ENCODE data around the gene PPIL4. TPM values are rescaled to one million over a fixed set of nuclear protein-coding genes. Genes with fewer than 3 reads are reported as not detected.

PPIL4 gene
- total RNA-seq, 3 donors from 2014 or later (not counting 1 experiment from before 2014, with no cell fraction given): 24.4 to 32.8 (median 25.0) TPM

- Mint-ChIP-seq H3K27me3 (ENCODE audit: low read depth in 2 of 2) (no peaks in the 10 kb centered on the region), H3K4me3 (no peak overlapping the region), H3K4me1 (peaks cover 5 to 6% of the 10 kb centered on the region in 2 donors), H3K36me3 (peaks cover 13% of the 10 kb centered on the region), H3K9me3 (no peaks in the 10 kb centered on the region), H3K27ac (no peak overlapping the region)
- DNase-seq (no peak), ATAC-seq (no peak)
- Histone ChIP-seq H3K4me1 (ENCODE audit: control insufficient read depth, insufficient read depth, low read length) (no peaks in the 10 kb centered on the region), H3K36me3 (ENCODE audit: control insufficient read depth, insufficient read depth, low read length) (peaks cover 55% of the 10 kb centered on the region), H3K4me3 (ENCODE audit: low read length) (no peak overlapping the region), H3K27me3 (ENCODE audit: control insufficient read depth, insufficient read depth, low read length) (no peaks in the 10 kb centered on the region), H3K9me3 (ENCODE audit: control insufficient read depth, insufficient read depth, low read length) (no peaks in the 10 kb centered on the region), H3K27ac (ENCODE audit: low read length) (no peak overlapping the region)
- no peak for TF ChIP-seq CTCF (IDR thresholded peaks at IDR 0.05)
- WGBS (ENCODE audit: insufficient coverage): no CpG with 5 or more reads among the region's 1 CpG
- intact Hi-C loops (cut with micrococcal nuclease): no loop called here
These were observed 30.3 kb downstream of the PPIL4 start for GRCh38 chr6:149515494-149515893.

GRCh38 chr6:149513915-149514314 lies 31.9 kb downstream of the PPIL4 start:
- no peaks in the 10 kb centered on the region for H3K27me3 ChIP-seq (ENCODE audit: control insufficient read depth, insufficient read depth, low read length)
- ATAC-seq (no peak), DNase-seq (no peak)
- Mint-ChIP-seq H3K9me3 (no peaks in the 10 kb centered on the region), H3K27me3 (ENCODE audit: low read depth in 2 of 2) (no peaks in the 10 kb centered on the region), H3K36me3 (peaks cover 13% of the 10 kb centered on the region), H3K4me3 (no peak overlapping the region), H3K4me1 (peaks cover 5 to 6% of the 10 kb centered on the region in 2 donors), H3K27ac (peak overlapping the region in 1 of 2 donors; percentile 49)
- no peaks in the 10 kb centered on the region for H3K4me1 ChIP-seq (ENCODE audit: control insufficient read depth, insufficient read depth, low read length)
- intact Hi-C loops (cut with micrococcal nuclease): no loop called here
- no peak overlapping the region for H3K4me3 ChIP-seq (ENCODE audit: low read length)
- H3K36me3 ChIP-seq (ENCODE audit: control insufficient read depth, insufficient read depth, low read length): peaks cover 47% of the 10 kb centered on the region
- H3K27ac ChIP-seq (ENCODE audit: low read length): no peak overlapping the region
- WGBS (ENCODE audit: insufficient coverage): 89% methylated on average over 5 of the region's 5 CpGs
- H3K9me3 ChIP-seq (ENCODE audit: control insufficient read depth, insufficient read depth, low read length): no peaks in the 10 kb centered on the region
- no peak for TF ChIP-seq CTCF (IDR thresholded peaks at IDR 0.05)

- Histone ChIP-seq H3K4me1 (ENCODE audit: control insufficient read depth, insufficient read depth, low read length) (no peaks in the 10 kb centered on the region), H3K4me3 (ENCODE audit: low read length) (no peak overlapping the region), H3K9me3 (ENCODE audit: control insufficient read depth, insufficient read depth, low read length) (no peaks in the 10 kb centered on the region), H3K27me3 (ENCODE audit: control insufficient read depth, insufficient read depth, low read length) (no peaks in the 10 kb centered on the region), H3K36me3 (ENCODE audit: control insufficient read depth, insufficient read depth, low read length) (peaks cover 30% of the 10 kb centered on the region), H3K27ac (ENCODE audit: low read length) (no peak overlapping the region)
- ATAC-seq (no peak), DNase-seq (no peak)
- 85% methylated on average over 4 of the region's 4 CpGs for WGBS (ENCODE audit: insufficient coverage)
- H3K27ac Mint-ChIP-seq: no peak overlapping the region
- intact Hi-C loops (cut with micrococcal nuclease): no loop called here
- no peaks in the 10 kb centered on the region for H3K27me3 Mint-ChIP-seq (ENCODE audit: low read depth in 2 of 2)
- no peak for TF ChIP-seq CTCF (IDR thresholded peaks at IDR 0.05)
- H3K36me3 Mint-ChIP-seq: peaks cover 7% of the 10 kb centered on the region
- H3K4me1 Mint-ChIP-seq: peaks cover 0 to 4% of the 10 kb centered on the region in 2 donors
- no peak overlapping the region for H3K4me3 Mint-ChIP-seq
- no peaks in the 10 kb centered on the region for H3K9me3 Mint-ChIP-seq
These were observed 34.9 kb downstream of the PPIL4 start for GRCh38 chr6:149510793-149511512.

GRCh38 chr6:149508485-149508884 lies 37.4 kb downstream of the PPIL4 start:
- peaks cover 35% of the 10 kb centered on the region for H3K36me3 ChIP-seq (ENCODE audit: control insufficient read depth, insufficient read depth, low read length)
- WGBS (ENCODE audit: insufficient coverage): 100% methylated on average over 1 of the region's 3 CpGs
- H3K4me3 Mint-ChIP-seq: no peak overlapping the region
- H3K27ac Mint-ChIP-seq: no peak overlapping the region
- H3K27ac ChIP-seq (ENCODE audit: low read length): no peak overlapping the region
- intact Hi-C loops (cut with micrococcal nuclease): no loop called here
- H3K4me1 ChIP-seq (ENCODE audit: control insufficient read depth, insufficient read depth, low read length): no peaks in the 10 kb centered on the region
- DNase-seq: peak in 1 of 2 donors; percentile 83
- H3K4me3 ChIP-seq (ENCODE audit: low read length): no peak overlapping the region
- H3K9me3 Mint-ChIP-seq: no peaks in the 10 kb centered on the region
- H3K36me3 Mint-ChIP-seq: peaks cover 15% of the 10 kb centered on the region
- no peak for TF ChIP-seq CTCF (IDR thresholded peaks at IDR 0.05)
- H3K9me3 ChIP-seq (ENCODE audit: control insufficient read depth, insufficient read depth, low read length): no peaks in the 10 kb centered on the region
- peaks cover 0 to 4% of the 10 kb centered on the region in 2 donors for H3K4me1 Mint-ChIP-seq
- ATAC-seq: peak in 1 of 3 donors; percentile 42
- no peaks in the 10 kb centered on the region for H3K27me3 Mint-ChIP-seq (ENCODE audit: low read depth in 2 of 2)
- no peaks in the 10 kb centered on the region for H3K27me3 ChIP-seq (ENCODE audit: control insufficient read depth, insufficient read depth, low read length)
